Karpas-422 (cell line): ENCODE measurements around the gene PAX3. TPM values are rescaled to one million over a fixed set of nuclear protein-coding genes. Genes with fewer than 3 reads are reported as not detected.

Source experiments
- DNase-seq: peaks from one replicate; pipeline ENCODE4 v3.0.0-alpha.2; 2015
- H2AFZ ChIP-seq: fragments of 200-600 bp; sonication (generic); 2 replicates; pipeline ENCODE4 v1.6.1; 2014; ENCODE audit warnings: antibody characterized with exemption, low read length, mixed read lengths
- H3K27ac ChIP-seq: fragments of 200-600 bp; sonication (generic); 2 replicates; pipeline ENCODE4 v1.5.1; 2014; ENCODE audit warnings: mild to moderate bottlenecking, low read length, moderate library complexity
- H3K27me3 ChIP-seq: fragments of 200-600 bp; sonication (generic); 2 replicates; pipeline ENCODE4 v1.6.1; 2014; ENCODE audit warnings: low read length, mixed read lengths
- H3K36me3 ChIP-seq: fragments of 200-600 bp; sonication (generic); 2 replicates; pipeline ENCODE4 v1.6.1; 2014; ENCODE audit warnings: low read length, mixed read lengths; ENCODE audit not compliant: insufficient read depth
- H3K4me1 ChIP-seq: fragments of 200-600 bp; sonication (generic); 2 replicates; pipeline ENCODE4 v1.6.1; 2014; ENCODE audit warnings: mild to moderate bottlenecking, low read length, mixed read lengths
- H3K4me2 ChIP-seq: fragments of 200-600 bp; sonication (generic); 2 replicates; pipeline ENCODE4 v1.6.1; 2014; ENCODE audit warnings: low read length, low read depth, mild to moderate bottlenecking; ENCODE audit not compliant: poor library complexity, severe bottlenecking
- H3K4me3 ChIP-seq: fragments of 200-600 bp; sonication (generic); 2 replicates; pipeline ENCODE4 v1.5.1; 2014; ENCODE audit warnings: mild to moderate bottlenecking, antibody characterized with exemption, low read length, mixed read lengths
- H3K79me2 ChIP-seq: fragments of 200-600 bp; sonication (generic); 2 replicates; pipeline ENCODE4 v1.6.1; 2014; ENCODE audit warnings: mild to moderate bottlenecking, low read length, mixed read lengths
- H3K9ac ChIP-seq: fragments of 200-600 bp; sonication (generic); 2 replicates; pipeline ENCODE4 v1.6.0; 2014; ENCODE audit warnings: low read length
- H3K9me2 ChIP-seq: fragments of 200-600 bp; sonication (generic), shearing (Covaris generic); replicated peaks from 2 replicates; pipeline ENCODE4 v1.6.0; 2014; ENCODE audit warnings: mild to moderate bottlenecking, low read length, moderate library complexity; ENCODE audit not compliant: insufficient read depth
- H3K9me3 ChIP-seq: fragments of 300-700, 200-600 bp; sonication (generic); 2 replicates; pipeline ENCODE4 v1.6.1; 2014; ENCODE audit warnings: low read length, mixed read lengths
- H4K20me1 ChIP-seq: fragments of 200-600 bp; sonication (generic); 2 replicates; pipeline ENCODE4 v1.6.1; 2014; ENCODE audit warnings: mild to moderate bottlenecking, antibody characterized with exemption, low read length, low read depth; ENCODE audit not compliant: insufficient read depth
- total RNA-seq: library from RNA; depleted of rRNA; stranded (reverse); fragments of >200 nt; shearing (Covaris generic); gene quantifications from 2 replicates; pipeline ENCODE4 v1.2.3, GENCODE V29; 2014; ENCODE audit warnings: low replicate concordance

PAX3 gene
- total RNA-seq, 1 experiment from 2014 or later = not detected

GRCh38 chr2:222214885-222215284 lies 83.9 kb downstream of the PAX3 start:
- Histone ChIP-seq H3K4me1 (no peaks in the 10 kb centered on the region), H3K36me3 (no peaks in the 10 kb centered on the region), H4K20me1 (no peaks in the 10 kb centered on the region), H3K79me2 (no peaks in the 10 kb centered on the region), H3K27ac (no peak overlapping the region), H3K9me3 (no peaks in the 10 kb centered on the region), H3K9ac (no peak overlapping the region), H3K27me3 (no peaks in the 10 kb centered on the region), H3K9me2 (no peaks in the 10 kb centered on the region), H3K4me2 (no peak overlapping the region), H3K4me3 (no peak overlapping the region), H2AFZ (no peak overlapping the region)
- DNase-seq = no peak

GRCh38 chr2:222213049-222213448 lies 85.7 kb downstream of the PAX3 start:
- Histone ChIP-seq H3K9me3 (no peaks in the 10 kb centered on the region), H3K27me3 (no peaks in the 10 kb centered on the region), H3K9ac (no peak overlapping the region), H3K4me3 (no peak overlapping the region), H3K4me2 (no peak overlapping the region), H2AFZ (no peak overlapping the region), H4K20me1 (no peaks in the 10 kb centered on the region), H3K27ac (no peak overlapping the region), H3K4me1 (no peaks in the 10 kb centered on the region), H3K79me2 (no peaks in the 10 kb centered on the region), H3K36me3 (no peaks in the 10 kb centered on the region), H3K9me2 (no peaks in the 10 kb centered on the region)
- DNase-seq = no peak

- no peak overlapping the region for H3K9ac ChIP-seq
- no peaks in the 10 kb centered on the region for H3K9me2 ChIP-seq
- H4K20me1 ChIP-seq = no peaks in the 10 kb centered on the region
- no peaks in the 10 kb centered on the region for H3K9me3 ChIP-seq
- DNase-seq = no peak
- H2AFZ ChIP-seq = no peak overlapping the region
- no peaks in the 10 kb centered on the region for H3K79me2 ChIP-seq
- H3K36me3 ChIP-seq = no peaks in the 10 kb centered on the region
- no peaks in the 10 kb centered on the region for H3K4me1 ChIP-seq
- no peaks in the 10 kb centered on the region for H3K27me3 ChIP-seq
- no peak overlapping the region for H3K4me2 ChIP-seq
- H3K4me3 ChIP-seq = no peak overlapping the region
- no peak overlapping the region for H3K27ac ChIP-seq
Measured at GRCh38 chr2:222212571-222212970, 86.2 kb downstream of the PAX3 start.

DNA sequence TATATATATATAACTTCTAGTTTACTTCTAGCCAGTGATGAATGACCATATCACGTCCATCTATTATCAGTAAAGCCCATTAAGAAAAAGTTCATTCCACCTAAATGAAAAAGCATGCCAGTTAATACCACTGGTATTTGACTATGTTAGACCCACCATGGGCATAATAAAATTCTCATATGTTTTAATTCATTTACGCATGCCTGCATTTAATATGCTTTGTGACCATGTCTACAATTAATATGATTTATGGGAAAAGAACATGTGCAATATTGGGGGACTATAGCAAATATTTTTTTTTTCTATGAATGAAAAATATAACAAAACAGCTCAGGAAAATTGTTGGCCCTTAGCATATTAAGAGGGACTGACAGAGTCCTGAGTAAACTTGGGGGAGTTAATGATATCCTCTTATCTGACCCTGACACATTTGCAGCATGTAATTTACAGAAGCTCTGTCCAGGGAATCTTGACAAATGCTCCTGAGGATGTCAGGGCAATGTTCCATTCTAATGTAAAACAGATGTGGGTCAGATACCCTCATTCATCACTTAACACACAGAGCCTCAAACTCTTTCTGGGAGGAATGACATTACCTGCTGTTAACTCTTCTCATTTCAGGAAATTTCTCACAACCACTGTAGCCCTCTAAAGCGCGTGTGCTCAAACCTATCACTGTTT lies 90.6 kb downstream of the PAX3 start:
- Histone ChIP-seq H3K79me2 (no peaks in the 10 kb centered on the region), H3K27me3 (no peaks in the 10 kb centered on the region), H3K4me1 (no peaks in the 10 kb centered on the region), H3K27ac (no peak overlapping the region), H3K4me3 (no peak overlapping the region), H3K9ac (no peak overlapping the region), H4K20me1 (no peaks in the 10 kb centered on the region), H2AFZ (no peak overlapping the region), H3K36me3 (no peaks in the 10 kb centered on the region), H3K9me2 (no peaks in the 10 kb centered on the region), H3K4me2 (no peak overlapping the region), H3K9me3 (no peaks in the 10 kb centered on the region)
- no peak for DNase-seq

GRCh38 chr2:222205136-222205535 lies 93.7 kb downstream of the PAX3 start:
- H3K4me2 ChIP-seq = no peak overlapping the region
- no peaks in the 10 kb centered on the region for H4K20me1 ChIP-seq
- no peak overlapping the region for H3K4me3 ChIP-seq
- DNase-seq = no peak
- no peaks in the 10 kb centered on the region for H3K36me3 ChIP-seq
- H3K79me2 ChIP-seq = no peaks in the 10 kb centered on the region
- H3K27ac ChIP-seq = no peak overlapping the region
- no peaks in the 10 kb centered on the region for H3K27me3 ChIP-seq
- H3K9ac ChIP-seq = no peak overlapping the region
- H3K4me1 ChIP-seq = no peaks in the 10 kb centered on the region
- H2AFZ ChIP-seq = no peak overlapping the region
- H3K9me2 ChIP-seq = no peaks in the 10 kb centered on the region
- no peaks in the 10 kb centered on the region for H3K9me3 ChIP-seq

DNA sequence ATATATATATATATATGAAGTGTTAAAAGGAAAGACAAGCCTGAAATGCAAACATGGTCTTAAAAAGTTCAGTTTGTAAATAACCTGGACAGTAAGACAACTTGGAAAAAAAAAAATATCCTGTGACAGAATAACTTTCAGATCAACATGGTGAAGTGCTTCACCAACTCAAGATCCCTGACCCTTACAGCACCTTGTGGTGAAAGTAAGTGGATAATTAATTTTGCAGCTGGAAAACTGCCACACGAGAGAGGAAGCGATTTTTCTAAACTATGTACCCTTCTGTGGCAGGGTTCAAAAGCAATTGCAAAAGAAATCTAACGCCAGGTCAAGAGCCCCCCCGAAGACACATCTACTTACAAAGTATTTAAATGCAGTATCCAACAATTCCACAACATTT lies 95.8 kb downstream of the PAX3 start:
- Histone ChIP-seq H3K9me3 (no peaks in the 10 kb centered on the region), H3K27me3 (no peaks in the 10 kb centered on the region), H3K27ac (no peak overlapping the region), H4K20me1 (no peaks in the 10 kb centered on the region), H3K36me3 (no peaks in the 10 kb centered on the region), H3K9me2 (no peaks in the 10 kb centered on the region), H3K4me1 (no peaks in the 10 kb centered on the region), H3K4me2 (no peak overlapping the region), H3K79me2 (no peaks in the 10 kb centered on the region), H3K9ac (no peak overlapping the region), H3K4me3 (no peak overlapping the region), H2AFZ (no peak overlapping the region)
- no peak for DNase-seq

GRCh38 chr2:222196159-222196558 lies 102.6 kb downstream of the PAX3 start:
- Histone ChIP-seq H3K9me3 (no peaks in the 10 kb centered on the region), H3K4me3 (no peak overlapping the region), H3K9ac (no peak overlapping the region), H4K20me1 (no peaks in the 10 kb centered on the region), H3K4me1 (peaks cover 7% of the 10 kb centered on the region), H2AFZ (no peak overlapping the region), H3K79me2 (no peaks in the 10 kb centered on the region), H3K27ac (no peak overlapping the region), H3K9me2 (no peaks in the 10 kb centered on the region), H3K27me3 (no peaks in the 10 kb centered on the region), H3K4me2 (no peak overlapping the region), H3K36me3 (no peaks in the 10 kb centered on the region)
- DNase-seq = no peak

DNA sequence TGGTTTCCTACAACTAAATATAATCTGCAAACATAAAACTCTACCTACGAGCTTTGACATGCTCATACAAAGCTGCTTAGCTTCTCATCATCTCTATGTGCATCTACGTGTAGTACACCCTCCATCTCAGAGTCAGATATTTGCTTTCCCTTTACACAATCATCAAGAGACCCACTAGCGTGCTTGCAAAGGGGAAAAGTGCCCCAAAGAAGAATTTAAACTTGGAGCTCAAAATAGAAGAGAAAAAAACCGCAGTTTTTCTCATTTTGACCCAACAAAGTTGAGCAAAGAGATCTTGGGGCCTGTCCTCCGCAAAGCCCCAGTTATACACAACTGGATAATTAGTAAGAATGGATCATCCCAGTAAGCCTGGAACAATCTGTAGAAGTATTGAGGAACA lies 104.1 kb downstream of the PAX3 start:
- no peak overlapping the region for H2AFZ ChIP-seq
- no peak overlapping the region for H3K4me3 ChIP-seq
- no peaks in the 10 kb centered on the region for H3K79me2 ChIP-seq
- H3K9ac ChIP-seq = no peak overlapping the region
- H3K36me3 ChIP-seq = no peaks in the 10 kb centered on the region
- DNase-seq = no peak
- H3K27me3 ChIP-seq = no peaks in the 10 kb centered on the region
- H3K4me2 ChIP-seq = no peak overlapping the region
- no peak overlapping the region for H3K27ac ChIP-seq
- H3K4me1 ChIP-seq = peaks cover 7% of the 10 kb centered on the region
- no peaks in the 10 kb centered on the region for H4K20me1 ChIP-seq
- no peaks in the 10 kb centered on the region for H3K9me2 ChIP-seq
- no peaks in the 10 kb centered on the region for H3K9me3 ChIP-seq
